HCT116 (cell line): ENCODE measurements around the gene SETX. TPM values are rescaled to one million over a fixed set of nuclear protein-coding genes. Genes with fewer than 3 reads are reported as not detected.

Source experiments
- ATAC-seq: fragments of 200-7000 bp; cut with Tn5 transposase; 2 replicates; pipeline ENCODE4 v1.9.1; 2020; ENCODE audit warnings: mild to moderate bottlenecking, moderate library complexity
- BruUV-seq: library from RNA; stranded (reverse); fragments of 400-500 nt; replicated peaks from 2 replicates; lab custom pipeline; 2021; lab: Mats Ljungman, UMichigan
- CTCF ChIA-PET: fragments of 300-600 bp; sonication (Branson Sonifier 250); formaldehyde crosslinking; loops from one replicate; lab custom pipeline; 2021; ENCODE audit warnings: antibody characterized with exemption; lab: Charles Lee
- POLR2A ChIA-PET: fragments of 300-600, 350-600 bp; sonication (Branson Sonifier 250); formaldehyde crosslinking; loops from one replicate; lab custom pipeline; 2021; ENCODE audit warnings: antibody characterized with exemption; lab: Charles Lee
- RAD21 ChIA-PET, 2 experiments: fragments of 300-600 bp; sonication (Branson Sonifier 250); formaldehyde crosslinking; loops; one replicate each; lab custom pipeline; 2023; ENCODE audit warnings: low total read pairs in 2 of 2; ENCODE audit not compliant: uncharacterized antibody in 2 of 2, unreplicated experiment in 2 of 2, low non-redundant PET in 1 of 2; lab: Charles Lee
- DNase-seq: peaks from one replicate; pipeline ENCODE4 v3.0.0-alpha.2; 2010; ENCODE audit warnings: low read depth, low spot score
- H2AFZ ChIP-seq: fragments of 200-600 bp; shearing (Covaris generic), sonication (generic); 2 replicates; pipeline ENCODE4 v1.6.1; 2017; ENCODE audit warnings: low read depth, mixed run types, mixed read lengths, antibody characterized with exemption, low read length; ENCODE audit not compliant: poor library complexity, severe bottlenecking
- H3K27ac ChIP-seq: 2 replicates; pipeline ENCODE4 v1.5.1; 2012; ENCODE audit warnings: low read depth, low read length
- H3K27me3 ChIP-seq: fragments of 200-600 bp; sonication (generic); 2 replicates; pipeline ENCODE4 v1.6.1; 2016; ENCODE audit warnings: mixed run types, low read length, mixed read lengths; ENCODE audit not compliant: insufficient read depth
- H3K36me3 ChIP-seq, 2 experiments: fragments of 200-500 bp in 1 of 2; fragments of 200-600 bp in 1 of 2; sonication (Bioruptor generic) in 1 of 2; sonication (generic) in 1 of 2; 2 replicates each; pipeline versions ENCODE4 v1.5.1 to v1.6.1; 2014 to 2016; ENCODE audit warnings: low read length in 2 of 2, inconsistent platforms in 1 of 2, mixed read lengths in 1 of 2, mixed run types in 1 of 2; ENCODE audit not compliant: insufficient read depth in 2 of 2, control insufficient read depth in 1 of 2
- H3K4me1 ChIP-seq, 2 experiments: fragments of 200-600 bp in 1 of 2; sonication (generic) in 1 of 2; 2 replicates each; pipeline versions ENCODE4 v1.5.1 to v1.6.1; 2012 to 2017; ENCODE audit warnings: low read length in 2 of 2, inconsistent platforms in 1 of 2, mild to moderate bottlenecking in 1 of 2, mixed read lengths in 1 of 2, mixed run types in 1 of 2, moderate library complexity in 1 of 2; ENCODE audit not compliant: insufficient read depth in 2 of 2, control insufficient read depth in 1 of 2
- H3K4me2 ChIP-seq: fragments of 200-600 bp; sonication (generic); 2 replicates; pipeline ENCODE4 v1.6.1; 2017; ENCODE audit warnings: mixed run types, low read length, mixed read lengths
- H3K4me3 ChIP-seq, 2 experiments: fragments of 200-600 bp in 1 of 2; sonication (generic) in 1 of 2; replicated peaks in 1 of 2; 2 replicates each; pipeline ENCODE4 v1.5.1; 2011 to 2016; ENCODE audit warnings: low read length in 2 of 2, control low read depth in 1 of 2, low read depth in 1 of 2, mild to moderate bottlenecking in 1 of 2, mixed read lengths in 1 of 2, mixed run types in 1 of 2
- H3K79me2 ChIP-seq: fragments of 200-600 bp; sonication (generic); 2 replicates; pipeline ENCODE4 v1.6.1; 2017; ENCODE audit warnings: mild to moderate bottlenecking, mixed run types, low read length, moderate library complexity, mixed read lengths; ENCODE audit not compliant: insufficient read depth
- H3K9ac ChIP-seq: fragments of 200-600 bp; sonication (generic); 2 replicates; pipeline ENCODE4 v1.6.1; 2016; ENCODE audit warnings: low read length, mixed read lengths
- H3K9me2 ChIP-seq: fragments of 200-600 bp; sonication (generic), shearing (Covaris generic); 2 replicates; pipeline ENCODE4 v1.6.1; 2017; ENCODE audit warnings: mixed run types, mild to moderate bottlenecking, moderate library complexity; ENCODE audit not compliant: insufficient read depth
- H3K9me3 ChIP-seq, 2 experiments: fragments of 200-500 bp in 1 of 2; fragments of 200-600 bp in 1 of 2; sonication (Bioruptor generic) in 1 of 2; sonication (generic) in 1 of 2; 2 replicates each; pipeline ENCODE4 v1.6.1; 2014 to 2017; ENCODE audit warnings: low read length in 2 of 2, mixed read lengths in 2 of 2, inconsistent platforms in 1 of 2, low read depth in 1 of 2, mild to moderate bottlenecking in 1 of 2, mixed run types in 1 of 2, moderate library complexity in 1 of 2; ENCODE audit not compliant: control insufficient read depth in 1 of 2, insufficient read depth in 1 of 2
- H4K20me1 ChIP-seq: fragments of 200-600 bp; sonication (generic), shearing (Covaris generic); 2 replicates; pipeline ENCODE4 v1.6.1; 2017; ENCODE audit warnings: mixed run types, mild to moderate bottlenecking, moderate library complexity; ENCODE audit not compliant: insufficient read depth
- CEBPB ChIP-seq: IDR thresholded peaks from 2 replicates; pipeline ENCODE4 v1.6.1; 2012; ENCODE audit warnings: low read depth
- EZH2 ChIP-seq: fragments of 200-600 bp; sonication (generic); IDR thresholded peaks from 2 replicates; pipeline ENCODE4 v1.6.1; 2017; ENCODE audit warnings: antibody characterized with exemption, mixed run types
- POLR2A ChIP-seq: IDR thresholded peaks from 2 replicates; pipeline ENCODE4 v1.7.0; 2011; ENCODE audit warnings: borderline replicate concordance; ENCODE audit not compliant: insufficient read depth, insufficient read length; ENCODE audit errors: extremely low read depth
- SIN3A ChIP-seq: IDR thresholded peaks from 2 replicates; pipeline ENCODE4 v1.6.1; 2012; ENCODE audit warnings: low read depth
- SRF ChIP-seq: IDR thresholded peaks from 2 replicates; pipeline ENCODE4 v1.6.1; 2012; ENCODE audit warnings: low read depth
- TCF7L2 ChIP-seq: IDR thresholded peaks from 2 replicates; pipeline ENCODE4 v1.7.0; 2011; ENCODE audit warnings: borderline replicate concordance, inconsistent platforms; ENCODE audit not compliant: insufficient read depth, insufficient read length; ENCODE audit errors: extremely low read depth
- ZNF274 ChIP-seq: fragments of 200-500 bp; sonication (Bioruptor generic); IDR thresholded peaks from 2 replicates; pipeline ENCODE4 v1.6.1; 2014; ENCODE audit warnings: mild to moderate bottlenecking, low read depth, low read length, inconsistent platforms
- intact Hi-C: fragments of 100-400 bp; cut with micrococcal nuclease; formaldehyde crosslinking; loops from 2 replicates; pipeline ENCODE4 v1.10.0; 2022
- total RNA-seq: library from RNA; stranded (reverse); gene quantifications from one replicate; pipeline ENCODE4 v1.2.1, GENCODE V29; 2021; ENCODE audit not compliant: unreplicated experiment
- TF ChIP-seq, protein P1 (sequence below): IDR thresholded peaks from 2 replicates; pipeline ENCODE4 v1.6.1; 2012; ENCODE audit warnings: low read depth
- TF ChIP-seq, protein P2 (sequence below): IDR thresholded peaks from 2 replicates; pipeline ENCODE4 v1.6.1; 2012
- TF ChIP-seq, protein P3 (sequence below), 3 experiments: fragments of 200-600 bp in 1 of 3; sonication (generic) in 1 of 3; IDR thresholded peaks in 2 of 3; conservative IDR thresholded peaks in 1 of 3; 2 replicates each; pipeline ENCODE4 v1.5.1; 2012 to 2017; ENCODE audit warnings: low read depth in 2 of 3, low read length in 2 of 3, antibody characterized with exemption in 1 of 3, borderline replicate concordance in 1 of 3, control low read depth in 1 of 3, mild to moderate bottlenecking in 1 of 3, mixed read lengths in 1 of 3, mixed run types in 1 of 3, moderate library complexity in 1 of 3; ENCODE audit not compliant: insufficient read depth in 1 of 3
- TF ChIP-seq, protein P4 (sequence below): IDR thresholded peaks from 2 replicates; pipeline ENCODE4 v1.6.1; 2011; ENCODE audit warnings: mild to moderate bottlenecking, low read length, moderate library complexity; ENCODE audit not compliant: insufficient replicate concordance; ENCODE audit errors: extremely low read depth

Gene SETX
- total RNA-seq, 1 experiment from 2014 or later, result 38.5 TPM

DNA sequence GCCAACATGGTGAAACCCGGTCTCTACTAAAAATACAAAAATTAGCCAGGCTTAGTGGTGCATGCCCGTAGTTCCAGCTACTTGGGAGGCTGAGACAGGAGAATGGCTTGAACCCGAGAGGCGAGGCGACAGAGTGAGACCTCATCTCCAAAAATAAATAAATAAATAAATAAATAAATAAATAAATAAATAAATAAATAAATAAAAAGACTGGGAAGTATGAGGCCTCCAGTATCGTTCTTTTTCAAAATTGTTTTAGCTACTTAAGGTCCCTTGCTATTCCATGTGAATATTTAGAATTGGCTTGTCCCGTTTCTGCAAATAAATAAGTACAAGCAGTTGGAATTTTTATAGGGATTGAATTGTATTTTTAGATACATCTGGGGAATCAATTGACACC lies 3.0 kb upstream of the SETX start:
- Histone ChIP-seq H4K20me1 (no peaks in the 10 kb centered on the region), H3K27ac (no peak overlapping the region), H3K27me3 (no peaks in the 10 kb centered on the region), H3K9me2 (no peaks in the 10 kb centered on the region), H3K9ac (no peak overlapping the region), H3K4me2 (no peak overlapping the region), H3K79me2 (peaks cover 20% of the 10 kb centered on the region), H3K4me1 (peaks cover 11 to 21% of the 10 kb centered on the region in 2 experiments; a peak in 3 of 4 replicates), H3K9me3 (no peaks in the 10 kb centered on the region), H3K36me3 (peaks cover 0 to 6% of the 10 kb centered on the region in 2 experiments; a peak in 2 of 4 replicates), H2AFZ (no peak overlapping the region), H3K4me3 (no peak overlapping the region)
- ChIA-PET POLR2A (no interaction called here), RAD21 (no interaction called here), CTCF (no interaction called here)
- TF ChIP-seq, protein P1, sequence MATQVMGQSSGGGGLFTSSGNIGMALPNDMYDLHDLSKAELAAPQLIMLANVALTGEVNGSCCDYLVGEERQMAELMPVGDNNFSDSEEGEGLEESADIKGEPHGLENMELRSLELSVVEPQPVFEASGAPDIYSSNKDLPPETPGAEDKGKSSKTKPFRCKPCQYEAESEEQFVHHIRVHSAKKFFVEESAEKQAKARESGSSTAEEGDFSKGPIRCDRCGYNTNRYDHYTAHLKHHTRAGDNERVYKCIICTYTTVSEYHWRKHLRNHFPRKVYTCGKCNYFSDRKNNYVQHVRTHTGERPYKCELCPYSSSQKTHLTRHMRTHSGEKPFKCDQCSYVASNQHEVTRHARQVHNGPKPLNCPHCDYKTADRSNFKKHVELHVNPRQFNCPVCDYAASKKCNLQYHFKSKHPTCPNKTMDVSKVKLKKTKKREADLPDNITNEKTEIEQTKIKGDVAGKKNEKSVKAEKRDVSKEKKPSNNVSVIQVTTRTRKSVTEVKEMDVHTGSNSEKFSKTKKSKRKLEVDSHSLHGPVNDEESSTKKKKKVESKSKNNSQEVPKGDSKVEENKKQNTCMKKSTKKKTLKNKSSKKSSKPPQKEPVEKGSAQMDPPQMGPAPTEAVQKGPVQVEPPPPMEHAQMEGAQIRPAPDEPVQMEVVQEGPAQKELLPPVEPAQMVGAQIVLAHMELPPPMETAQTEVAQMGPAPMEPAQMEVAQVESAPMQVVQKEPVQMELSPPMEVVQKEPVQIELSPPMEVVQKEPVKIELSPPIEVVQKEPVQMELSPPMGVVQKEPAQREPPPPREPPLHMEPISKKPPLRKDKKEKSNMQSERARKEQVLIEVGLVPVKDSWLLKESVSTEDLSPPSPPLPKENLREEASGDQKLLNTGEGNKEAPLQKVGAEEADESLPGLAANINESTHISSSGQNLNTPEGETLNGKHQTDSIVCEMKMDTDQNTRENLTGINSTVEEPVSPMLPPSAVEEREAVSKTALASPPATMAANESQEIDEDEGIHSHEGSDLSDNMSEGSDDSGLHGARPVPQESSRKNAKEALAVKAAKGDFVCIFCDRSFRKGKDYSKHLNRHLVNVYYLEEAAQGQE, result no peak
- TF ChIP-seq, protein P2, sequence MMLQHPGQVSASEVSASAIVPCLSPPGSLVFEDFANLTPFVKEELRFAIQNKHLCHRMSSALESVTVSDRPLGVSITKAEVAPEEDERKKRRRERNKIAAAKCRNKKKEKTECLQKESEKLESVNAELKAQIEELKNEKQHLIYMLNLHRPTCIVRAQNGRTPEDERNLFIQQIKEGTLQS, result no peak
- TF ChIP-seq CEBPB, result no peak
- TF ChIP-seq, protein P3, sequence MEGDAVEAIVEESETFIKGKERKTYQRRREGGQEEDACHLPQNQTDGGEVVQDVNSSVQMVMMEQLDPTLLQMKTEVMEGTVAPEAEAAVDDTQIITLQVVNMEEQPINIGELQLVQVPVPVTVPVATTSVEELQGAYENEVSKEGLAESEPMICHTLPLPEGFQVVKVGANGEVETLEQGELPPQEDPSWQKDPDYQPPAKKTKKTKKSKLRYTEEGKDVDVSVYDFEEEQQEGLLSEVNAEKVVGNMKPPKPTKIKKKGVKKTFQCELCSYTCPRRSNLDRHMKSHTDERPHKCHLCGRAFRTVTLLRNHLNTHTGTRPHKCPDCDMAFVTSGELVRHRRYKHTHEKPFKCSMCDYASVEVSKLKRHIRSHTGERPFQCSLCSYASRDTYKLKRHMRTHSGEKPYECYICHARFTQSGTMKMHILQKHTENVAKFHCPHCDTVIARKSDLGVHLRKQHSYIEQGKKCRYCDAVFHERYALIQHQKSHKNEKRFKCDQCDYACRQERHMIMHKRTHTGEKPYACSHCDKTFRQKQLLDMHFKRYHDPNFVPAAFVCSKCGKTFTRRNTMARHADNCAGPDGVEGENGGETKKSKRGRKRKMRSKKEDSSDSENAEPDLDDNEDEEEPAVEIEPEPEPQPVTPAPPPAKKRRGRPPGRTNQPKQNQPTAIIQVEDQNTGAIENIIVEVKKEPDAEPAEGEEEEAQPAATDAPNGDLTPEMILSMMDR (IDR thresholded peaks at IDR 0.05 in 2 of 3, conservative IDR thresholded peaks at IDR 0.05 in 1 of 3; ENCODE audit: borderline replicate concordance in 1 of 3, insufficient read depth in 1 of 3, low read depth in 2 of 3, low read length in 2 of 3), result no peak
- no peak for TF ChIP-seq POLR2A
- no peak for TF ChIP-seq EZH2
- no peak for TF ChIP-seq TCF7L2
- no peak for TF ChIP-seq SIN3A
- TF ChIP-seq, protein P4, sequence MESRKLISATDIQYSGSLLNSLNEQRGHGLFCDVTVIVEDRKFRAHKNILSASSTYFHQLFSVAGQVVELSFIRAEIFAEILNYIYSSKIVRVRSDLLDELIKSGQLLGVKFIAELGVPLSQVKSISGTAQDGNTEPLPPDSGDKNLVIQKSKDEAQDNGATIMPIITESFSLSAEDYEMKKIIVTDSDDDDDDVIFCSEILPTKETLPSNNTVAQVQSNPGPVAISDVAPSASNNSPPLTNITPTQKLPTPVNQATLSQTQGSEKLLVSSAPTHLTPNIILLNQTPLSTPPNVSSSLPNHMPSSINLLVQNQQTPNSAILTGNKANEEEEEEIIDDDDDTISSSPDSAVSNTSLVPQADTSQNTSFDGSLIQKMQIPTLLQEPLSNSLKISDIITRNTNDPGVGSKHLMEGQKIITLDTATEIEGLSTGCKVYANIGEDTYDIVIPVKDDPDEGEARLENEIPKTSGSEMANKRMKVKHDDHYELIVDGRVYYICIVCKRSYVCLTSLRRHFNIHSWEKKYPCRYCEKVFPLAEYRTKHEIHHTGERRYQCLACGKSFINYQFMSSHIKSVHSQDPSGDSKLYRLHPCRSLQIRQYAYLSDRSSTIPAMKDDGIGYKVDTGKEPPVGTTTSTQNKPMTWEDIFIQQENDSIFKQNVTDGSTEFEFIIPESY, result no peak
- no peak for TF ChIP-seq SRF
- TF ChIP-seq ZNF274, result no peak
- DNase-seq (no peak), ATAC-seq (no peak)
- intact Hi-C loops, result no loop called here
- no TSS peak for BruUV-seq
